GM20000 (cell line): Measurements from ENCODE around the gene IL6R.

ENCODE experiments used
- DNase-seq: peaks from one replicate; pipeline ENCODE4 v3.0.0; 2012; ENCODE audit warnings: low spot score
- CTCF ChIP-seq: IDR thresholded peaks from 2 replicates; pipeline ENCODE4 v1.5.1; 2012; ENCODE audit warnings: mild to moderate bottlenecking, control low read depth; ENCODE audit errors: extremely low read depth, missing control alignments

The IL6R gene

GRCh38 chr1:154497026-154497806 is 92.1 kb downstream of the IL6R start:
- DNase-seq, result peak; percentile 64
- TF ChIP-seq CTCF, result no peak

- no peak for DNase-seq
- TF ChIP-seq CTCF, result no peak
Measured at GRCh38 chr1:154499446-154499845, 94.3 kb downstream of the IL6R start.

GRCh38 chr1:154500533-154500932 is 95.4 kb downstream of the IL6R start:
- DNase-seq, result no peak
- no peak for TF ChIP-seq CTCF

- no peak for TF ChIP-seq CTCF
Measured at GRCh38 chr1:154501423-154502065, 96.4 kb downstream of the IL6R start.

GRCh38 chr1:154502066-154502743 is 97.1 kb downstream of the IL6R start, which contains the start of the genes SHE and TDRD10:
Gene SHE, minus strand, starts transcription at chr1:154502412. Its CDS starts 386 bp downstream, at chr1:154502026.
Gene TDRD10, plus strand, starts transcription at chr1:154502219. Its CDS starts 4,685 bp downstream, at chr1:154506904.
- peak; percentile 65 for DNase-seq
- no peak for TF ChIP-seq CTCF

More at GRCh38 chr1:154501423-154502065, 96.4 kb downstream of the IL6R start:
- peak; percentile 58 for DNase-seq

GRCh38 chr1:154502744-154503115 is 97.6 kb downstream of the IL6R start:
- no peak for TF ChIP-seq CTCF
- no peak for DNase-seq

GRCh38 chr1:154503898-154504297 is 98.8 kb downstream of the IL6R start:
- no peak for TF ChIP-seq CTCF

More at GRCh38 chr1:154503898-154504297, 98.8 kb downstream of the IL6R start:
- DNase-seq, result no peak
